WTC11 (cell line): ENCODE data around the gene TAC4.

Source experiments
- ATF1 ChIP-seq: sonication (generic); formaldehyde crosslinking; IDR thresholded peaks from 2 replicates; pipeline ENCODE4 v1.8.1; 2023; ENCODE audit warnings: mild to moderate bottlenecking, moderate library complexity, missing genetic modification reagents
- CTCF ChIP-seq: fragments of 200-600 bp; IDR thresholded peaks from 2 replicates; pipeline ENCODE4 v1.8.0; 2022; ENCODE audit warnings: antibody characterized with exemption
- NR1H2 ChIP-seq: sonication (generic); formaldehyde crosslinking; IDR thresholded peaks from 2 replicates; pipeline ENCODE4 v1.9.0; 2021; ENCODE audit warnings: mild to moderate bottlenecking, moderate library complexity, missing genetic modification reagents
- ZBTB43 ChIP-seq: sonication (generic); formaldehyde crosslinking; IDR thresholded peaks from 2 replicates; pipeline ENCODE4 v1.8.1; 2023; ENCODE audit warnings: mild to moderate bottlenecking, missing genetic modification reagents

- TF ChIP-seq CTCF: no peak
- no peak for TF ChIP-seq ZBTB43 (CRISPR knock-in tag)
- no peak for TF ChIP-seq ATF1
- no peak for TF ChIP-seq NR1H2 (CRISPR knock-in tag)
Measured at GRCh38 chr17:49798738-49799137, 49.1 kb downstream of the TAC4 start.
